GM12872 (cell line): ENCODE results near the gene MDFIC.

Experiments
- CTCF ChIP-seq: IDR thresholded peaks from 3 replicates; pipeline ENCODE4 v1.5.1; 2011; ENCODE audit warnings: low read depth, mild to moderate bottlenecking, low read length, moderate library complexity; ENCODE audit not compliant: insufficient read depth

Gene MDFIC

DNA sequence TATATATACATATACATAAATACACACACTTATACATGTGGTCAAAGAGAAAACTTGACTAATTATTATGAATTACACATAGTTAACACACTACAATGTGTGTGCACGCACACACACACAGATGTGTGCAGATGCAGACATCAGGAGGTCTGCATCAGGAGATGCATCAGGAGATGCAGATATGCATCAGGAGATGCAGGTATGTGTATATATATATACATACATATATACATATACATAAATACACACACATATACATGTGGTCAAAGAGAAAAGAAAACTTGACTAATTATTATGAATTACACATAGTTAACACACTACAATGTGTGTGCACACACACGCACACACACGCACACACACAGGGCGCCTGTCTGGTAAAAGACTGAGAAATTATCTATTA is 31.3 kb upstream of the MDFIC start:
- no peak for TF ChIP-seq CTCF

DNA sequence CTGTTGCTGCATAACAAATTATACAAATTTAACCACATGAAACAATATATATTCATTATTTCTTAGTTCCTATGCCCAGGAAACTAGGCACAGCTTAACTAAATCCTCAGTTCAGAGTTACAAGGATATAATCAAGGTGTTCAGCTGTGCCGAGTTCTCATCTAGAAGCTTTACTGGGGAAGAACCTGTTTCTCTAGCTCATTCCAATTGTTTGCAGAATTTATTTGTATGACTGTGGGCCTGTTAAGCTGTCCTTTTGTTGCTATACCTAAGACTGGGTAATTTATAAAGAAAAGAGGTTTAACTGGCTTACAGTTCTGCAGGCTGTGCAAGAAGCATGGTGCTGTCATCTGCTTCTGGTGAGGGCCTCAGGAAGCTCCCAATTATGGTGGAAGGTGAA is 21.8 kb upstream of the MDFIC start:
- TF ChIP-seq CTCF: no peak

DNA sequence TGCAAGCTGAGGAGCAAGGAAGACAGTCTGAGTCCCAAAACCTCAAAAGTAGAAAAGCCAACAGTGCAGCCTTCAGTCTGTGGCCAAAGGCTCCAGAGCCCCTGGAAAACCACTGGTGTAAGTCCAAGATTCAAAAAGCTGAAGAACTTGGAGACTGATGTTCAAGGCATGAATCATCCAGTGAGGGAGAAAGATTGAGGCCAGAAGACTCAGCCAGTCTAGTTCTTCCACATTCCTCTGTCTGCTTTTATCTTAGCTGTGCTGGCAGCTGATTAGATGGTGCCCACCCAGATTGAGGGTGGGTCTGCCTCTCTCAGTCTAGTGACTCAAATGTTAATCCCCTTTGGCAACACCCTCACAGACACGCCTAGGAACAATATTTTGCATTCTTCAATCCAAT is 20.1 kb upstream of the MDFIC start:
- TF ChIP-seq CTCF: no peak

- TF ChIP-seq CTCF: no peak
These were observed 18.8 kb upstream of the MDFIC start for GRCh38 chr7:114903131-114903530.

GRCh38 chr7:114910787-114911186 is 11.1 kb upstream of the MDFIC start:
- no peak for TF ChIP-seq CTCF

DNA sequence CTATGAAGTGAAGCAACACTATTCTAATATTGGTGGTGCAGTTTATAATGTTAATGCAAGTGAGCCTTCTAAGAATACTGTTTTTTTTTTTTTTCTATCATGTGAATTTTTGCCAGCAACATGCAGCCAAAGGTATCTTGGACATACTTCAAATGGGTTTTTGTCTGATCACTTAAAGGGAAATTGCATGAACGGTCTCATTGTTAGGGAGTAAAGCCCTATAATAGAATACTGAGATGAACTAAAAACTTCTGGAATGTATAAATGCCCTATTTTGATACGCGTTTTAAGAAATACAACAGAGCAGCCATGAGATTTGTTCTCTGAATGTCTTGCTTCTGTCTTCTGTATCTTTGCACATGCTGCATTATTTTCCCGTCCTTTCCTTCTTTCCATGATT is 10.5 kb upstream of the MDFIC start:
- no peak for TF ChIP-seq CTCF

DNA sequence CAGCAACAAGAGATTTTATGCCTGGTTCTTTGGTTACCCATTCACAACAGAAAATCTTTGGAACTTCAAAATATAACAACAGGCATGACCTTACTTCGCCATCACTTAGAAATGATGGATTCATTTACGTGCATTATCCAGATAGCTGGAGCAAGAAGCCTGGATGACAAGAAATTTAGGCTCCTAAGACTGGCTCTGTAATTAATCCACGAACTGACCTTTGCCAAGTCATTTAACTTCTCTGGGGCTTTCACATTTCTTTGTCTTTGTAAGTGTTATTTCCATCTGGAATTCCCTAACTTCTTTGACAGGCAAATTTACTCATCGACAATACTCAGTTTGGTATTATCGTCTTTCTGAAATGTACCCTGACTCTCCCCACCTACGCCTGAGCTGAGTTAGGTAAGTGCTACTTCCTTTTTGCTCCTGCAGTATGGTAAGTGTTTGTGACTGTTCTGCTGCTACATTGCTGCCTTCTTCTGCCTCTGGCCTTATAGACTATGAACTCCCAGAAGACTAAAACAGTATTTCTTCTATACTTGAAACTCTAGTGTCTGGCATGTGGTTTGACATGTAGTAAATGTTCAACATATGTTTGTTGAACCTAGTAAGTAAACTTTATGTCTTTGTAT is 5.5 kb upstream of the MDFIC start:
- no peak for TF ChIP-seq CTCF
